ENCODE data around the gene MAP4.

The MAP4 gene

DNA sequence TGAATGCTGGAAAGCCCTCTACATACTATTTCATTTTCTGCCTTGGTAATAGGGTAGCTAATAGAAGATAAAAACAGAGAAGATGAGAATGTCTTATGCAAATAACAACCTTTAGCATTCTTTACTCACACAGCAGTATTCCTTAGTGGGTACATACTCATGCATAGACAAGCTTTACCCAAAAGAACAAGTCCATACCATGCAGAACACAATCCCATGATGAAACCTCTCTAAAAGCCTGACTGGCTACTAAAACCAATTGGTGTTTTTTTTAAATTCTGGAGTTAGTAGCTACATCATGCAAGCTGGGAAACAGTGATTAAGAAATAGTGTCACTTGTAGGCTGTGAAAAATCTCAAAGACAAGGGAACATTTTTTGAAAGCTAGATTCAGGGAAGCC lies 108.4 kb downstream of the MAP4 start:
- no peak for ATAC-seq
- TF ChIP-seq, protein P1, sequence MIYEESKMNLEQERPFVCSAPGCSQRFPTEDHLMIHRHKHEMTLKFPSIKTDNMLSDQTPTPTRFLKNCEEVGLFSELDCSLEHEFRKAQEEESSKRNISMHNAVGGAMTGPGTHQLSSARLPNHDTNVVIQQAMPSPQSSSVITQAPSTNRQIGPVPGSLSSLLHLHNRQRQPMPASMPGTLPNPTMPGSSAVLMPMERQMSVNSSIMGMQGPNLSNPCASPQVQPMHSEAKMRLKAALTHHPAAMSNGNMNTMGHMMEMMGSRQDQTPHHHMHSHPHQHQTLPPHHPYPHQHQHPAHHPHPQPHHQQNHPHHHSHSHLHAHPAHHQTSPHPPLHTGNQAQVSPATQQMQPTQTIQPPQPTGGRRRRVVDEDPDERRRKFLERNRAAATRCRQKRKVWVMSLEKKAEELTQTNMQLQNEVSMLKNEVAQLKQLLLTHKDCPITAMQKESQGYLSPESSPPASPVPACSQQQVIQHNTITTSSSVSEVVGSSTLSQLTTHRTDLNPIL (CRISPR knock-in tag; IDR thresholded peaks at IDR 0.05; ENCODE audit: low read depth), result no peak
- TF ChIP-seq, protein P2, sequence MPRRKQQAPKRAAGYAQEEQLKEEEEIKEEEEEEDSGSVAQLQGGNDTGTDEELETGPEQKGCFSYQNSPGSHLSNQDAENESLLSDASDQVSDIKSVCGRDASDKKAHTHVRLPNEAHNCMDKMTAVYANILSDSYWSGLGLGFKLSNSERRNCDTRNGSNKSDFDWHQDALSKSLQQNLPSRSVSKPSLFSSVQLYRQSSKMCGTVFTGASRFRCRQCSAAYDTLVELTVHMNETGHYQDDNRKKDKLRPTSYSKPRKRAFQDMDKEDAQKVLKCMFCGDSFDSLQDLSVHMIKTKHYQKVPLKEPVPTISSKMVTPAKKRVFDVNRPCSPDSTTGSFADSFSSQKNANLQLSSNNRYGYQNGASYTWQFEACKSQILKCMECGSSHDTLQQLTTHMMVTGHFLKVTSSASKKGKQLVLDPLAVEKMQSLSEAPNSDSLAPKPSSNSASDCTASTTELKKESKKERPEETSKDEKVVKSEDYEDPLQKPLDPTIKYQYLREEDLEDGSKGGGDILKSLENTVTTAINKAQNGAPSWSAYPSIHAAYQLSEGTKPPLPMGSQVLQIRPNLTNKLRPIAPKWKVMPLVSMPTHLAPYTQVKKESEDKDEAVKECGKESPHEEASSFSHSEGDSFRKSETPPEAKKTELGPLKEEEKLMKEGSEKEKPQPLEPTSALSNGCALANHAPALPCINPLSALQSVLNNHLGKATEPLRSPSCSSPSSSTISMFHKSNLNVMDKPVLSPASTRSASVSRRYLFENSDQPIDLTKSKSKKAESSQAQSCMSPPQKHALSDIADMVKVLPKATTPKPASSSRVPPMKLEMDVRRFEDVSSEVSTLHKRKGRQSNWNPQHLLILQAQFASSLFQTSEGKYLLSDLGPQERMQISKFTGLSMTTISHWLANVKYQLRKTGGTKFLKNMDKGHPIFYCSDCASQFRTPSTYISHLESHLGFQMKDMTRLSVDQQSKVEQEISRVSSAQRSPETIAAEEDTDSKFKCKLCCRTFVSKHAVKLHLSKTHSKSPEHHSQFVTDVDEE (CRISPR knock-in tag; IDR thresholded peaks at IDR 0.05), result no peak
- no peak for TF ChIP-seq ZNF565 (CRISPR knock-in tag; conservative IDR thresholded peaks at IDR 0.05; ENCODE audit: low read depth)
- no peak for TF ChIP-seq ZFP3 (CRISPR knock-in tag; IDR thresholded peaks at IDR 0.05)
- TF ChIP-seq CSDC2 (CRISPR knock-in tag; IDR thresholded peaks at IDR 0.05), result no peak
- no peak for TF ChIP-seq ZFP30 (CRISPR knock-in tag; IDR thresholded peaks at IDR 0.05)
- TF ChIP-seq OSR1 (CRISPR knock-in tag; IDR thresholded peaks at IDR 0.05), result no peak
- TF ChIP-seq, protein P3, sequence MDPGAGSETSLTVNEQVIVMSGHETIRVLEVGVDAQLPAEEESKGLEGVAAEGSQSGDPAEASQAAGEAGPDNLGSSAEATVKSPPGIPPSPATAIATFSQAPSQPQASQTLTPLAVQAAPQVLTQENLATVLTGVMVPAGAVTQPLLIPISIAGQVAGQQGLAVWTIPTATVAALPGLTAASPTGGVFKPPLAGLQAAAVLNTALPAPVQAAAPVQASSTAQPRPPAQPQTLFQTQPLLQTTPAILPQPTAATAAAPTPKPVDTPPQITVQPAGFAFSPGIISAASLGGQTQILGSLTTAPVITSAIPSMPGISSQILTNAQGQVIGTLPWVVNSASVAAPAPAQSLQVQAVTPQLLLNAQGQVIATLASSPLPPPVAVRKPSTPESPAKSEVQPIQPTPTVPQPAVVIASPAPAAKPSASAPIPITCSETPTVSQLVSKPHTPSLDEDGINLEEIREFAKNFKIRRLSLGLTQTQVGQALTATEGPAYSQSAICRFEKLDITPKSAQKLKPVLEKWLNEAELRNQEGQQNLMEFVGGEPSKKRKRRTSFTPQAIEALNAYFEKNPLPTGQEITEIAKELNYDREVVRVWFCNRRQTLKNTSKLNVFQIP (CRISPR knock-in tag; IDR thresholded peaks at IDR 0.05; ENCODE audit: borderline replicate concordance, low read depth), result no peak
- no peak for TF ChIP-seq SNAI2 (CRISPR knock-in tag; IDR thresholded peaks at IDR 0.05)
- no peak for TF ChIP-seq ZNF8 (CRISPR knock-in tag; IDR thresholded peaks at IDR 0.05)
- no peak for TF ChIP-seq ZC3H10 (CRISPR knock-in tag; IDR thresholded peaks at IDR 0.05)
- TF ChIP-seq GLIS3 (CRISPR knock-in tag; IDR thresholded peaks at IDR 0.05), result no peak
- no peak for TF ChIP-seq PPARA (CRISPR knock-in tag; IDR thresholded peaks at IDR 0.05; ENCODE audit: borderline replicate concordance)

DNA sequence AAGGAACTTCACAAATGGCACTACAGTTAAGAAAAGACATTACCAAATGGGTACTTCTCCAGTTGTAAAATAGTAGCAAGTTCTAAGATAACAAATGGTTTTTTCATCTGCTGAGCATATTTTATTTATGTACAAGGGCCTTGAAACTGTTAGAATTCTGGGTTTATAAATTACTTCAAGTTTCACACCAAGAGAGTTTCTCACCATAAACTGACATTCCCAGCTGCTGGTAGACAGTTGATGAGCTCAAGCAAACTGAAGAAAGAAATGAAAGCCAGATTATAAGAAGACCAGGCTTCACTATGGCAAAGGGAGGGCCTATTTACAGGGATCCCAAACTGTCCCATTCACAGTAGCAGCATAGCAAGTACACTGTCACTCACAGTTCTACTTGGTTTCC lies 113.5 kb downstream of the MAP4 start:
- ATAC-seq, result no peak
- TF ChIP-seq ZC3H10 (CRISPR knock-in tag; IDR thresholded peaks at IDR 0.05), result no peak
- TF ChIP-seq, protein P2 (CRISPR knock-in tag; IDR thresholded peaks at IDR 0.05), result no peak
- no peak for TF ChIP-seq ESRRG (CRISPR knock-in tag; IDR thresholded peaks at IDR 0.05)
- TF ChIP-seq ZNF70 (CRISPR knock-in tag; IDR thresholded peaks at IDR 0.05), result no peak
- TF ChIP-seq, protein P4, sequence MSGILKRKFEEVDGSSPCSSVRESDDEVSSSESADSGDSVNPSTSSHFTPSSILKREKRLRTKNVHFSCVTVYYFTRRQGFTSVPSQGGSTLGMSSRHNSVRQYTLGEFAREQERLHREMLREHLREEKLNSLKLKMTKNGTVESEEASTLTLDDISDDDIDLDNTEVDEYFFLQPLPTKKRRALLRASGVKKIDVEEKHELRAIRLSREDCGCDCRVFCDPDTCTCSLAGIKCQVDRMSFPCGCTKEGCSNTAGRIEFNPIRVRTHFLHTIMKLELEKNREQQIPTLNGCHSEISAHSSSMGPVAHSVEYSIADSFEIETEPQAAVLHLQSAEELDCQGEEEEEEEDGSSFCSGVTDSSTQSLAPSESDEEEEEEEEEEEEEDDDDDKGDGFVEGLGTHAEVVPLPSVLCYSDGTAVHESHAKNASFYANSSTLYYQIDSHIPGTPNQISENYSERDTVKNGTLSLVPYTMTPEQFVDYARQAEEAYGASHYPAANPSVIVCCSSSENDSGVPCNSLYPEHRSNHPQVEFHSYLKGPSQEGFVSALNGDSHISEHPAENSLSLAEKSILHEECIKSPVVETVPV (CRISPR knock-in tag; IDR thresholded peaks at IDR 0.05), result no peak
- no peak for TF ChIP-seq BACH2 (CRISPR knock-in tag; IDR thresholded peaks at IDR 0.05; ENCODE audit: borderline replicate concordance)
- no peak for TF ChIP-seq ZNF565 (CRISPR knock-in tag; conservative IDR thresholded peaks at IDR 0.05; ENCODE audit: low read depth)
- no peak for TF ChIP-seq ZNF8 (CRISPR knock-in tag; IDR thresholded peaks at IDR 0.05)
- no peak for TF ChIP-seq SNAI2 (CRISPR knock-in tag; IDR thresholded peaks at IDR 0.05)
- no peak for TF ChIP-seq RARB (CRISPR knock-in tag; IDR thresholded peaks at IDR 0.05)
- no peak for TF ChIP-seq OSR1 (CRISPR knock-in tag; IDR thresholded peaks at IDR 0.05)
- TF ChIP-seq ISL1 (CRISPR knock-in tag; IDR thresholded peaks at IDR 0.05), result no peak
- no peak for TF ChIP-seq CSDC2 (CRISPR knock-in tag; IDR thresholded peaks at IDR 0.05)

DNA sequence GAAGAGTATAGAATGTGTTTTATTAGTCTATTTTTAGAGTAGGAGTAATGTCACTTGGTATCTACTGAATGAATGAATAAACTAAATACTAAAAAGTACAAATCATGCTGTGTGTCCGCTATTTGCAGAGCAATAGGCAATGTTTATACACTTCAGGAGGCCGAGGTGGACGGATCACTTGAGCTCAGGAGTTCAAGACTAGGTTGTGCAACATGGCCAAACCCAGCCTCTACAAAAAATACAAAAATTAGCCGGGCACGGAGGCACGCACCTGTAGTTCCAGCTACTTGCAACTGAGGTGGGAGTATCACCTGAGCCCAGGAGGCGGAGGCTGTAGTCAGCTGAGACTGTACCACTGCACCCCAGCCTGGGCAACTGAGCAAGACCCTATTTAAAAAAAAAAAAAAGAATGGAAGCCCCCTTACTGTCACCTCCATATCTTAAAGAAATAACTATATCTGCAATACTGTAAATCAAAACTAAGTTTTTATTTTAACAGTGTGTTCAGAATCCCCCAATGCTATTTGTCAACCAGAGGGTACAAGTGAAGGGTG lies 114.9 kb downstream of the MAP4 start:
- no peak for ATAC-seq
- no peak for TF ChIP-seq CSDC2 (CRISPR knock-in tag; IDR thresholded peaks at IDR 0.05)
- TF ChIP-seq ZC3H10 (CRISPR knock-in tag; IDR thresholded peaks at IDR 0.05), result no peak
- no peak for TF ChIP-seq GLIS3 (CRISPR knock-in tag; IDR thresholded peaks at IDR 0.05)
- TF ChIP-seq RARB (CRISPR knock-in tag; IDR thresholded peaks at IDR 0.05), result no peak
- TF ChIP-seq PPARA (CRISPR knock-in tag; IDR thresholded peaks at IDR 0.05; ENCODE audit: borderline replicate concordance), result no peak
- TF ChIP-seq, protein P2 (CRISPR knock-in tag; IDR thresholded peaks at IDR 0.05), result no peak
